Transverse colon (tissue), 4 donors: Measurements from ENCODE around the gene C1orf167. TPM values are rescaled to one million over a fixed set of nuclear protein-coding genes. Genes with fewer than 3 reads are reported as not detected.

Experiments used
- DNase-seq: peaks from one replicate; pipeline ENCODE4 v3.0.0-alpha.2; 2019
- H3K27ac ChIP-seq, 4 donors: fragments of 200-600 bp; sonication (generic); 2 replicates each; pipeline ENCODE4 v1.5.1; 2016 to 2018; ENCODE audit warnings: inconsistent platforms in 4 of 4
- H3K27me3 ChIP-seq: fragments of 200-600 bp; sonication (generic); 2 replicates; pipeline ENCODE4 v1.5.1; 2017; ENCODE audit warnings: inconsistent platforms
- H3K36me3 ChIP-seq, 4 donors: fragments of 200-600 bp; sonication (generic); 2 replicates each; pipeline ENCODE4 v1.5.1; 2017 to 2019; ENCODE audit warnings: inconsistent platforms in 4 of 4
- H3K4me1 ChIP-seq, 4 donors: fragments of 200-600 bp; sonication (generic); 2 replicates each; pipeline ENCODE4 v1.5.1; 2017 to 2020; ENCODE audit warnings: inconsistent platforms in 4 of 4
- H3K4me3 ChIP-seq, 4 donors: fragments of 200-600 bp; sonication (generic); 1 replicate in 1 of 4; 2 replicates in 3 of 4; pipeline versions ENCODE4 v1.5.1 to v1.6.1; 2017 to 2019; ENCODE audit warnings: inconsistent platforms in 4 of 4
- H3K9me3 ChIP-seq, 2 donors: fragments of 200-600 bp; sonication (generic); 2 replicates each; pipeline ENCODE4 v1.5.1; 2017 to 2019; ENCODE audit warnings: inconsistent platforms in 2 of 2
- CTCF ChIP-seq, 5 experiments: fragments of 200-600 bp in 3 of 5; fragments of 450-650 bp in 2 of 5; sonication (generic) in 3 of 5; IDR thresholded peaks; 1 replicate in 2 of 5; 2 replicates in 3 of 5; pipeline ENCODE4 v1.5.1; 2016 to 2017; ENCODE audit warnings: antibody characterized with exemption in 5 of 5, inconsistent platforms in 3 of 5, mild to moderate bottlenecking in 2 of 5, moderate library complexity in 1 of 5
- EP300 ChIP-seq: sonication (generic); formaldehyde crosslinking; IDR thresholded peaks from one replicate; pipeline ENCODE4 v1.6.1; 2017; ENCODE audit warnings: antibody characterized with exemption, low read depth
- POLR2A ChIP-seq: fragments of 450-650 bp; IDR thresholded peaks from one replicate; pipeline ENCODE4 v1.6.1; 2016; ENCODE audit warnings: antibody characterized with exemption, mild to moderate bottlenecking, moderate library complexity
- POLR2AphosphoS5 ChIP-seq, 3 donors: sonication (generic); formaldehyde crosslinking; IDR thresholded peaks; one replicate each; pipeline ENCODE4 v1.6.1; 2016; ENCODE audit warnings: antibody characterized with exemption in 3 of 3
- WGBS, 2 donors: methylation state at CpG; one replicate each; pipeline ENCODE4 v1.1.5; 2018; ENCODE audit warnings: low coverage in 1 of 2; 5-methylcytosine and 5-hydroxymethylcytosine counted together
- in situ Hi-C, 4 donors: fragments of 200-750 bp; cut with MboI; loops; one replicate each; pipeline versions ENCODE4 v1.15.0 to v1.15.1; 2017; ENCODE audit warnings: low sequenced_read_pairs in 3 of 4, low pct_ligation_motif_present in 1 of 4, low pct_unique_long_range_greater_than_20kb in 1 of 4
- intact Hi-C: fragments of 100-400 bp; cut with DNase I; formaldehyde crosslinking; loops from one replicate; pipeline ENCODE4 v1.15.1; 2023; ENCODE audit warnings: low total_unique reads
- total RNA-seq, 4 donors: library from RNA; depleted of rRNA; stranded (reverse); fragments of >200 nt; gene quantifications; one replicate each; pipeline ENCODE4 v1.1.0, GENCODE V29; 2016

C1orf167 gene
- total RNA-seq, 4 donors from 2014 or later = 0.48 TPM; not detected in 3

- Histone ChIP-seq H3K9me3 (no peaks in the 10 kb centered on the region), H3K27ac (no peak overlapping the region), H3K36me3 (peaks cover 0 to 7% (median 0%) of the 10 kb centered on the region in 4 donors), H3K27me3 (no peaks in the 10 kb centered on the region), H3K4me1 (peaks cover 0 to 22% (median 9%) of the 10 kb centered on the region in 4 donors), H3K4me3 (no peak overlapping the region)
- in situ Hi-C loops = no loop called here
- TF ChIP-seq POLR2AphosphoS5 (IDR thresholded peaks at IDR 0.05) = no peak
- TF ChIP-seq CTCF (IDR thresholded peaks at IDR 0.05) = no peak
- no peak for TF ChIP-seq EP300
- TF ChIP-seq POLR2A = no peak
- intact Hi-C loops = no loop called here
- 87 to 94% methylated on average over 4 of the region's 4 CpGs for WGBS, 2 donors
- DNase-seq = no peak
These were observed 20.5 kb upstream of the C1orf167 start for GRCh38 chr1:11741482-11741881.

- intact Hi-C loops = no loop called here
- in situ Hi-C loops = no loop called here
- TF ChIP-seq POLR2AphosphoS5 (IDR thresholded peaks at IDR 0.05) (no peak), CTCF (IDR thresholded peaks at IDR 0.05) (no peak), EP300 (no peak), POLR2A (no peak)
- no peaks in the 10 kb centered on the region for H3K9me3 ChIP-seq
- H3K27me3 ChIP-seq = no peaks in the 10 kb centered on the region
- H3K4me1 ChIP-seq = peaks cover 0 to 17% (median 5%) of the 10 kb centered on the region in 4 donors
- no peak for DNase-seq
- H3K4me3 ChIP-seq = no peak overlapping the region
- H3K27ac ChIP-seq = no peak overlapping the region
- WGBS, 2 donors = 91 to 93% methylated on average over 2 to 5 of the region's 5 CpGs
- peaks cover 0 to 7% (median 0%) of the 10 kb centered on the region in 4 donors for H3K36me3 ChIP-seq
These were observed 20.0 kb upstream of the C1orf167 start for GRCh38 chr1:11741919-11742558.

GRCh38 chr1:11744287-11744686 lies 17.7 kb upstream of the C1orf167 start:
- no peak overlapping the region for H3K27ac ChIP-seq
- 82 to 92% methylated on average over 7 to 9 of the region's 9 CpGs for WGBS, 2 donors
- H3K27me3 ChIP-seq = no peaks in the 10 kb centered on the region
- H3K9me3 ChIP-seq = no peaks in the 10 kb centered on the region
- no peak for TF ChIP-seq POLR2A
- TF ChIP-seq POLR2AphosphoS5 (IDR thresholded peaks at IDR 0.05) = no peak
- no peak for TF ChIP-seq CTCF (IDR thresholded peaks at IDR 0.05)
- no peak for TF ChIP-seq EP300
- H3K4me1 ChIP-seq = peaks cover 0 to 11% (median 0%) of the 10 kb centered on the region in 4 donors
- no peak overlapping the region for H3K4me3 ChIP-seq
- intact Hi-C loops = no loop called here
- H3K36me3 ChIP-seq = peaks cover 0 to 7% (median 0%) of the 10 kb centered on the region in 4 donors
- in situ Hi-C loops = no loop called here
- no peak for DNase-seq

GRCh38 chr1:11746092-11746491 lies 15.9 kb upstream of the C1orf167 start:
- Histone ChIP-seq H3K4me3 (no peak overlapping the region), H3K27me3 (no peaks in the 10 kb centered on the region), H3K36me3 (peaks cover 0 to 7% (median 0%) of the 10 kb centered on the region in 4 donors), H3K9me3 (no peaks in the 10 kb centered on the region), H3K27ac (no peak overlapping the region), H3K4me1 (peaks cover 0 to 6% (median 0%) of the 10 kb centered on the region in 4 donors)
- in situ Hi-C loops = no loop called here
- WGBS, 2 donors = 67 to 83% methylated on average over 2 to 6 of the region's 6 CpGs
- intact Hi-C loops = no loop called here
- DNase-seq = no peak
- no peak for TF ChIP-seq EP300
